Activated CD8-positive, alpha-beta memory T cell treated with anti-CD3 and anti-CD28 coated beads, Interleukin-2, amount 50 U/mL, for 1 hour (primary cell): ENCODE data around the gene ZDHHC14.
"Not testable (repeated sequence)": the region's sequence is repeated elsewhere in the genome, so short reads cannot be mapped to it uniquely, and the experiment has no call there.

Source experiments
- DNase-seq: peaks from one replicate; pipeline ENCODE4 v3.0.0-alpha.2; 2020; ENCODE audit errors: extremely low read depth

Gene ZDHHC14

GRCh38 chr6:157407646-157408045, 26.7 kb downstream of the ZDHHC14 start:
- DNase-seq = no peak

GRCh38 chr6:157408427-157408826, 27.4 kb downstream of the ZDHHC14 start:
- not testable (repeated sequence) for DNase-seq

DNA sequence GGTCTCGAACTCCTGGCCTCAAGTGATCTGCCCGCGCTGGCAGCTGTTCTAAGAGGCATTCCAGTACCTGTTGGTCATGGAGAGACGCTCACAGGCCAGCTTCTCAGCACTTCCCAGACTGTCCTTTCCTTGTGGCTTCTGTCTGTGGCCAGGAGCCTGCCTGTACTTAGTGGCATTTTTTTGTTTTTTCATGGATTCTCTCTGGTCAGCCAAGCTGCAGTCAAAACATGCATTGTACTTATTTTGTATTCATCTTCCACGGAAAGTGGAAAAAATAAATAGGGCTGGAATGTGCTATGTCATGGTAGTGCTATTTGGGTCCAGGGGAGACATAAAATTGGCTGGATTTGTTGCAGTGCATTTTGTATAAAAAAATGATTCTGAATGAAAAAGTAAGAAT, 29.1 kb downstream of the ZDHHC14 start:
- no peak for DNase-seq

GRCh38 chr6:157411368-157411767, 30.4 kb downstream of the ZDHHC14 start:
- DNase-seq = no peak

GRCh38 chr6:157412791-157413190, 31.8 kb downstream of the ZDHHC14 start:
- no peak for DNase-seq

DNA sequence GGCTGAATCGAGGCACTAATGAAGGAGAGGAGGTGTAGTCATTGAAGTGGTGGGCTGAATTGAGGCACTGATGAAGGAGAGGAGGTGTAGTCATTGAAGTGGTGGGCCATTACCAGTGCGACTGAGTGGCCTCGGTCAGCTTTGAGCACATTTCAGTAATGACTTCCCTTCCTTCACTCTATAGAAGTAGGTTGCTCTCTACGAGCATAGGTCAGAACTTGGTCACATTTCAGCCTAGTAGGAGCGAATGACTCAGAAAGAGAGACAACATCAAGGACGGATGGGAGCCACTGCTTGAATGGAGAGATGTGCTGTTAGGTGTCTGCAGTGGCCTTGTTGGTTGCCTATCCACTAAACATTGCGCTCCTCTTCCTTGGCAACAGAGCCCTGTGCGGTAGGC, 39.5 kb downstream of the ZDHHC14 start:
- DNase-seq = no peak

- no peak for DNase-seq
Measured at GRCh38 chr6:157424491-157425020, 43.6 kb downstream of the ZDHHC14 start.

GRCh38 chr6:157427969-157428368, 47.0 kb downstream of the ZDHHC14 start:
- no peak for DNase-seq

- no peak for DNase-seq
Measured at GRCh38 chr6:157428427-157429202, 47.6 kb downstream of the ZDHHC14 start.

- DNase-seq = no peak
Measured at GRCh38 chr6:157429248-157429647, 48.3 kb downstream of the ZDHHC14 start.

- no peak for DNase-seq
Measured at GRCh38 chr6:157430834-157431233, 49.8 kb downstream of the ZDHHC14 start.

GRCh38 chr6:157432231-157432891, 51.4 kb downstream of the ZDHHC14 start:
- no peak for DNase-seq

DNA sequence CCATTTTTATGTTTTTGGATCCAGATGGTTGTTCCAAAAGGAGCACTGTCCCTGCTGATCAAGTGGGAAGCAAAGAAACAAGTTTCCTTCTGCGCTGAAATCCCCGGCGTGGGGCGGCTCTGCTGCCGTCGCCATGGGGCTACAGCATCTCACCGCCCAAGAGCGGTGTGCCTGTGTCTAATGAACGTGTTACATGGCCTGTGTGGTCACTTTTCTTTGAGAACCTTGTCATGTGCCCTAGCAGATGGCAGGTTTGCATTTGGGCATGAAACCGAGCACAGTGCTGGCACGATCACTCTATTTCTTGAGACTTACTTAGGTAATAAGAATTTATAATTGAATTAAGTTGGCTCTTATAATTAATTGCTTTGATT, 51.9 kb downstream of the ZDHHC14 start:
- no peak for DNase-seq

DNA sequence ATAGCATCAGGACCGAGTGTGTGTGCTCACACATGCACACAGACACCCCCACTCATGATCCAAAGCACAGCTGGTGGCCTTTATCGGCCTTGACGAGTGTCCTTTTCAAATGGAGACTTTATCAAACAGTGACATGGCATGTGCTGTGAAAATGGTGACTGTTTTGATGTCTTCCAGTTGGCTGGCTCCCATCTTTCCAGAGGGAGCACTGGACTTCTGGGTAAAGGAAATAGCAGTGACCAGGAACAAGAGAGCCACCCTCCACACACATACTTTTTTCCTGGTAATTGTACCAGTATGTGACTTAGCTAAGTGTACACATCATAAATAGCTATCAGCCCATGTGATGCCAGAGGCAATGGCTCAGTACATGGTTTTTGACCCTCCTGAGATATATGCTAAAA, 52.7 kb downstream of the ZDHHC14 start:
- DNase-seq = no peak

- no peak for DNase-seq
Measured at GRCh38 chr6:157434349-157435033, 53.5 kb downstream of the ZDHHC14 start.

GRCh38 chr6:157436219-157436943, 55.4 kb downstream of the ZDHHC14 start:
- no peak for DNase-seq

DNA sequence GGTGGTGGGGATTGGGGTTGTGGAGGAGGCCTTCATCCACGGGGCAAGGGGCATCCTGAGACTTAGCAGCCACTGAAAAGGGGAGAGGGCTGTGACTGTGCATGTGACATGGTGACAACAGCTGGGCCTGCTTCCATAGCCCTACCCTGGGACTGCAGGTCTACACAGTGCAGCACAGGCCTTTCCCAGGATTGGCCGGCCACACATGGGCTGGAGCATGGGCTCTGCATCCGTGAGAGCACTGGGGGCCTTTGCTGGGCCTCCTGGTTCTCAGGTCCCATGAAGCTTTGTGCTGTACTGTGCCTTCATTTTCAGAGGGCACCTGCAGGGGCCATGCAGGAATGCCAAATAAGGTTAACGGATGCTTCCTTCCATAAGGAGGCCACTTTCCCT, 56.0 kb downstream of the ZDHHC14 start:
- no peak for DNase-seq

- DNase-seq = no peak
Measured at GRCh38 chr6:157438611-157439111, 57.7 kb downstream of the ZDHHC14 start.

GRCh38 chr6:157440171-157440570, 59.2 kb downstream of the ZDHHC14 start:
- DNase-seq = no peak

GRCh38 chr6:157442291-157442690, 61.3 kb downstream of the ZDHHC14 start:
- DNase-seq = no peak

GRCh38 chr6:157443066-157443800, 62.2 kb downstream of the ZDHHC14 start:
- no peak for DNase-seq
